ENCODE data around the gene STX16.
"Not testable (repeated sequence)": the region's sequence is repeated elsewhere in the genome, so short reads cannot be mapped to it uniquely, and the experiment has no call there.

Gene STX16

GRCh38 chr20:58712151-58712791 is 61.2 kb downstream of the STX16 start:
- DNase-seq, result no peak

GRCh38 chr20:58712806-58713731 is 62.0 kb downstream of the STX16 start:
- no peak for DNase-seq

- DNase-seq, result peak in 1 of 5 donors; percentile 11
These were observed 62.8 kb downstream of the STX16 start for GRCh38 chr20:58713801-58714339.

- peak in 1 of 5 donors; percentile 9 for DNase-seq
These were observed 63.3 kb downstream of the STX16 start for GRCh38 chr20:58714340-58714922.

- DNase-seq, result peak in 1 of 5 donors; percentile 10
These were observed 63.9 kb downstream of the STX16 start for GRCh38 chr20:58714923-58715351.

GRCh38 chr20:58715391-58715800 is 64.3 kb downstream of the STX16 start:
- no peak for DNase-seq

GRCh38 chr20:58715801-58716475 is 64.9 kb downstream of the STX16 start:
- no peak for DNase-seq

- peak in 1 of 5 donors; percentile 3 for DNase-seq
These were observed 65.6 kb downstream of the STX16 start for GRCh38 chr20:58716476-58717277.

- no peak for DNase-seq
These were observed 66.4 kb downstream of the STX16 start for GRCh38 chr20:58717278-58718091.

- DNase-seq, result no peak
These were observed 67.1 kb downstream of the STX16 start for GRCh38 chr20:58718121-58718563.

GRCh38 chr20:58718729-58719128 is 67.6 kb downstream of the STX16 start:
- DNase-seq, result no peak

GRCh38 chr20:58719258-58719657 is 68.2 kb downstream of the STX16 start:
- no peak for DNase-seq

GRCh38 chr20:58719971-58720371 is 68.9 kb downstream of the STX16 start:
- no peak for DNase-seq

- DNase-seq, result no peak
These were observed 69.8 kb downstream of the STX16 start for GRCh38 chr20:58720890-58721289.

- DNase-seq, result no peak
These were observed 71.1 kb downstream of the STX16 start for GRCh38 chr20:58721951-58722778.

GRCh38 chr20:58722877-58723627 is 72.0 kb downstream of the STX16 start:
- no peak for DNase-seq

- DNase-seq, result no peak
These were observed 72.5 kb downstream of the STX16 start for GRCh38 chr20:58723628-58723984.

- not testable (repeated sequence) for DNase-seq
These were observed 75.1 kb downstream of the STX16 start for GRCh38 chr20:58726156-58726555.

Measured in T-helper 1 cell (primary cell).